Activated gamma-delta T cell treated with anti-CD3 and anti-CD28 coated beads, Interleukin-2, amount 50 U/mL, for 16 hours (primary cell): ENCODE results near the gene DSCAM.

Experiments
- DNase-seq: peaks from one replicate; pipeline ENCODE4 v3.0.0-alpha.2; 2020; ENCODE audit warnings: low read depth

The DSCAM gene

DNA sequence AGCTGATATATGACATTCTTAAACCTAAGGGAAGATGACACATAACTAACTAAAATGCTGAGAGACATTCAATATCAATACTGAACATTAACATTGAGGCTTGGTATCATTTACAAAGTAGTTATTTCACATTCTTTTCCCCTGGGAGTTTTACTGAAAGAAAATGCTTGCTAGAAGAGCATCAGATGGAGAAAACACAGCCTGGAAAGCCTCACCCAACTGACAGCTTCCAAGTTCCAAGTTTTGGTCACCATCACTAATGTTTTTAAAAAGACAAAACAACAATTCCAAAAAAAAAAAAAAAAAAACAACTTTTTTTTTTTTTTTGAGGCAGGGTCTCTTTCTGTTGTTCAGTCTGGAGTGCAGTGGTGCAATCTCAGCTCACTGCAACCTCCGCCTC lies 80.6 kb downstream of the DSCAM start:
- no peak for DNase-seq

DNA sequence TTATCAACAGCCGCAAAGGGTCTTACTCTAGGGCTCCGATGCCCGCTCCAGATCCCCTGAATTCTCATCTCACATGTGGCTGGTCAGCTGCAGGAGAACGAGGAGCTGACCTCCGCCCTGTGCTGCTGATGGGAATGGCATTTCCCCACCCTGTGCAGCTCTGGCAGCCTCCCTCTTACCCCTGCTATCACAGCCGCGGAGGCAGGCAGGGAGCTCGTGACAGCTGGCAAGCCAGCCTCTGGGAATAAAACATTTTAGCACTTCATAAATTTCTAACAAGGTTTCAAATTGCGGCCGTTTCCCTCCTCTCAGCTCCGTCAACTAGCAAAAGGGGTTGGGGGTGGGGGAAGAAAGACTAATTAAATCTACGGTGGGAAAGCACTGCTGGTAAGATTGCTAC lies 81.1 kb downstream of the DSCAM start:
- DNase-seq: no peak

GRCh38 chr21:40760821-40761220 lies 86.1 kb downstream of the DSCAM start:
- DNase-seq: no peak

- no peak for DNase-seq
These were observed 87.9 kb downstream of the DSCAM start for GRCh38 chr21:40759061-40759460.

- DNase-seq: no peak
These were observed 89.6 kb downstream of the DSCAM start for GRCh38 chr21:40757366-40757765.

DNA sequence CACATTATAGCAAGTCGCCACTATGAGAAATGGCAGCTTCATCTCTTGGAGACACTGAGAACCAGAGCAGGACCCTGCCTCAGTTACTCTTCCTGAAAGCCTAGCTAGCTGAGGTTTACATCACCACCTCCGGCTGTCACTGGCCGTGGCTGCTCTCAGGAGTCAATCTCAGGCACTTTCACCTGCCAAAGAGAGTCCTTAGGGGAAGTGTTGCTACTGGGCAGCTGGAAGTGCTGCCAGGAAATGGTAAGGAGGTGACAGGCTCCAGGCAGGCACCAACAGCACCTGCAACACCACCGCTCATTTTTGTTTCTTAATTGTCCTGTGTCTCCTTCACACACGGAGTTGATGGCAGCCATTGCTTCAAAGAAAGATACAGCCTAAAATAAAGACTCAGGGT lies 92.5 kb downstream of the DSCAM start:
- DNase-seq: no peak

GRCh38 chr21:40753756-40754155 lies 93.2 kb downstream of the DSCAM start:
- DNase-seq: no peak

DNA sequence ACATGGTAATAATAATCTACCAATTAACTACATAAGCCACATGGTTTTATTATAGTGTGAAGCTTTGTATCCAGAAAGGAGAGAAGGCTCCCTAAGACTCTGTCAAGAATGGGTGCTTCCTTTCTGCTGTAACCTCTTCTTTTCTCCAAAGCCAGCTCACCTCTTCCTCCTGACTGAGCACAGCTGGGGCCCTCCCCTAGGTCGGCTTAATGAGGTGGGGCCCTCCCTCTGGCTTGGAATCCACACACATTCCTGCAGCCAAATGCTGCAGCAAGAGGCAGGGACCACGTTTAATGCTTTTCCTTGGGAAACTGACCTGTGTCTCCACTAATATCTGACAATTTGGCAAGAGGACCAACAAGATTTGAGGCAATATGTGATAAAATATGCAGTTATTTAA lies 94.8 kb downstream of the DSCAM start:
- no peak for DNase-seq

DNA sequence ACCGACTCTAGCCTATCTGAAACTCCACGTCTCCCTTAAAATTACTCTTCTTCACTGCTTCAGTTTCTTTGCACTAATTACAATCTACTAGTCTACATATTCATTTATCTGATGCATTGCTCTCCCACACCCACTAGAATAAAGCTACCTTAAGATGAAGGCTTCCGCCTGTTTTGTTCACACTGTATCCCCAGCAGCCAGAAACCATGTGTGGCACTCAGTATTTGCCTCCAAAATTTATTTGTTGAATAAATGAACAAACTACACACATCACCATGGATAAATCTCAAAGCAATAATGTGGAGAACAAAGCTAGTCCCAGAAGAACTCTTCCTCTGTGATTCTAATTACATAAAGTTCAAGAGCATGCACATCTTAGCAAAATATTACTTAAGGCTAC lies 95.7 kb downstream of the DSCAM start:
- no peak for DNase-seq

DNA sequence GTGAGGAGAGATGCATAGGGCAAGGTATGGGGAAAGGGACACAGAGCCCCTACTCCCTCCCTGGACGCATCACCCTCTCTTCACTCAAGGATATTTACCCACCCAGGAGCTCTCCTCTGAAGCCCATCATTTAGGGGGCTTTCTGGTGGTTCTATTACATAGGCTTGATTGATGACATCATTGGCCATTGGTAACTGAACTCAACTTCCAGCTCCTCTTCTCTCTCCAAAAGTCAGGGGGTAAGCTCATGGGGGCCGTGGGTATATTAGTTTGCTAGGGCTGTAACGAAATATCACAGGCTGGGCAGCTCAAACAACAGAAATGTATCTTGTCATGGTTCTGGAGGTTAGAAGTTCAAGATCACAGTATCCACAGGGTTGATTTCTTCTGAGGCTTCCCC lies 110.8 kb downstream of the DSCAM start:
- no peak for DNase-seq

- no peak for DNase-seq
These were observed 113.9 kb downstream of the DSCAM start for GRCh38 chr21:40733024-40733397.

- DNase-seq: no peak
These were observed 114.5 kb downstream of the DSCAM start for GRCh38 chr21:40732253-40733023.

DNA sequence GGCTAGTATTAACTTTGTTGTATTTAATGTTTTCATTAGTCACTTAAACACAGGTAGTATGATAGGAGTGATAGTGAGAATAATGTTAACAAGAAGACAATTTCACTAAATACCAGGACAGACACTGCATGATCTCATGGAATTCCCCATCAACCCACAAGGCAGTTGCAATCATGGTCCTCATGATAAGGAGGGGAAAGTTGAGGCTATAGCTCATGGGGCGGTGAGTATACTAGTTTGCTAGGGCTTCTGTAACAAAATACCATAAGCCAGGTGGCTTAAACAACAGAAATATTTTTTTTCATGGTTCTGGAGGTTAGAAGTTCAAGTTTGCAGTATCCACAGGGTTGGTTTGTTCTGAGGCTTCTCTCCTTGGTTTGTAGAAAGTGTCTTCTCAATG lies 115.8 kb downstream of the DSCAM start:
- no peak for DNase-seq

GRCh38 chr21:40730426-40730800 lies 116.5 kb downstream of the DSCAM start:
- DNase-seq: no peak

- DNase-seq: no peak
These were observed 117.1 kb downstream of the DSCAM start for GRCh38 chr21:40729761-40730425.

DNA sequence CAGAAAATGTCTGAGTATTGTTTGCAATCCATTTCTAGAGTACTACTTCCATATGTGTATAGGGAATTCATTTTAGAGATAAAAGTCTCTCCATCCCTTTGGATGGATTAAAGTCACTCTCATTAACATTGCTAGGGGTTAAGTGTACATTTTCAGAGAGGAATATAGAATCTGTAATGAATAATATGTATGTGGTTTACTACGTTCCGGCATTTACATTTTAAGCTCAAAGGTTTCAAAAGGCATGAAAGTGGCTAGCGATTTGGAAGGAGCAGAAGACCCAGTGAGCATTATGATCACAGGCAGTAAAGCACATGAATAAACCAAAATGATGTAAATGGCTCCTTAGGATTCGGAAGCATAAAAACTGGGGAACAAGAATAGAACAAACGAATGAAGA lies 123.0 kb downstream of the DSCAM start:
- no peak for DNase-seq

DNA sequence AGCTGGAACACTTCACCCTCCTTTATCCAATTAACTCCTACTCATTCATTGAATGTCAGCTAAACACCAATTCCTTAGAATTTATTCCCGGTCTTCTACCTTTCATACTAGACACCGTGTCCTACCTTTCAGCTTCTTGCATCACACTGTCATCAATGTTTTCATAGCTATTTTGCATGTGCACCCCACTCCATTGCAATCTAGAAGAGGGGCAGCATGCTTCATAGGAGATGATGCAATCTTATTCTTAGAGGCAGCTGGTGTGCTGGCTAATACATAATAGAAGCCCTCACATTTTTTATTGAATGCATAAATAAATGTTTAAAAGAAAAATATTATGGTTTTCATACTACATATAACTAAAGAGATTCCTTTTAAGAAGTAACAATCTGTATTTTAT lies 123.6 kb downstream of the DSCAM start:
- no peak for DNase-seq

- no peak for DNase-seq
These were observed 127.3 kb downstream of the DSCAM start for GRCh38 chr21:40719615-40720014.

DNA sequence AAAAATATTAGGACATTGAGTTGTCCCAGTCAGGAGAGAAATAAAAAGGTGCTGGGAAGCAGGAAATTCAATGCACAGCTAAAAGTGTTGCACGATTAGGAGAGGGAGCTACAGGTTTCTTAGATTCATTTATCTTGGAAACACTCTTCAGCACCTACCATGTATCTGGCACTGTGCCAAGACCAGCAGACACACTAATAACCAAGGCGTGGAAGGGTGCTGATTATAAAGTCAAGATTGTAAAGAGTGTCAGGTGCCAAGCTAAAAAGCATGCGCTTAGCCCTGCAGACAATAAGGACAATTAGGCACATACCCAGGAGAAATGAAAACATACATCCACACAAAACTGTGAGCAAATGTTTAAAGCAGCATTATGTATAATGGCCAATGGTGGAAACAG lies 129.9 kb downstream of the DSCAM start:
- DNase-seq: no peak

DNA sequence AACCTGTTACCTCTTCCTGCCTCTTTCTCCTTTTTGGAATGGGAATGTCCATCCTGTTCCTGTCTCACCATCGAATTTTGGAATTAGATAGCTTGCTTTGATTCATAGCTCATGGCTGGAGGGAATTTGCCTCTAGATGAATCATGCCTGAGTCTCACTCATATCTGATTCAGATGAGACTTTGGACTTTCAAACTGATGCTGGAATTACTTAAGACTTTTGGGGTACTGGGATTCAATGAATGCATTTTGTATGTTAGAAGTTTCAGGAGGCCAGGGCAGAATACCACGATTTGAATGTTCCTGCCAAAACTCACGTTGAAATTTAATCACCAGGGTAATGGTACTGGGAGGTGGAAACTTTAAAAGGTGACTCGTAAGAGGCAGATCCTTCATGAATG lies 132.4 kb downstream of the DSCAM start:
- DNase-seq: no peak

GRCh38 chr21:40707656-40708244 lies 139.2 kb downstream of the DSCAM start:
- DNase-seq: no peak

DNA sequence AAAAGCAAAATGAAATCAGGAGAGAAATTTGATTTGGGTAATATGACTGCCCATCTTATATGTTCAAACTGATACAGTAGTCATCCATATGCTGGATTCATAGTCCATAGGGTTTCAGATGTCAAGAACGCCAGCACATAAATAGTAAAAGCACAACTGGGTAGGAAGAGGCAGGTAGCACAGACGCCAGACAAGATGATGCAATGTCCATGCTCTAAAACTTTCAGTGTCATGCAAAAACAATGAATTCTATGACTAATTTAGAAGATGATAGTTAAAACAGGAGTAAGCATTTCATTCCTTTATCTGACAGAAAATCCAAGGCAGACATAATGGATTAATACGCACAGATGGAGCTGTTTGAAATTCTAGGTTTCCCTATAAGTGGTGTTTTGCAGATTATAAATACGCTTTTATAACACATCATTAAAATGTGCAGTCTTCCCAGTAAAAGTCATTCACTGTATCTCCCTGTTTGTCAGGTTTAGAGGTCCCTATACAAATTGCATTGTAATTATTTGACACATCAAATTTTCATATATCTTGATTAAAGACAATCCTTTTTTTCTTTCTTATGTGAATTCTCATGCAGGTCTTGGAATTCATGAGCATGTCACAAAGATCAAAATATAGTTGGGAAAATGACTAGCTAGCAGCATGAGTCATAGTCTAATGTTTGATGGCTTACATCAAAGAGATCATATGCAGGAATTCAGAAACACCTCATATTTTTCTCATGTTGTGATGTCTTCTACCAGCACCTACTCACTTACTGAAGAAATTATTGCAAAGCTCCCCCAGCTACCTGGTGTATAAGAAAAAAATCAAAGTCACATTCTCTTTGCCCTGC lies 139.9 kb downstream of the DSCAM start:
- no peak for DNase-seq

GRCh38 chr21:40706176-40706575 lies 140.8 kb downstream of the DSCAM start:
- DNase-seq: no peak
